ENCODE measurements around the gene CTNNA3.

- TF ChIP-seq, protein P1, sequence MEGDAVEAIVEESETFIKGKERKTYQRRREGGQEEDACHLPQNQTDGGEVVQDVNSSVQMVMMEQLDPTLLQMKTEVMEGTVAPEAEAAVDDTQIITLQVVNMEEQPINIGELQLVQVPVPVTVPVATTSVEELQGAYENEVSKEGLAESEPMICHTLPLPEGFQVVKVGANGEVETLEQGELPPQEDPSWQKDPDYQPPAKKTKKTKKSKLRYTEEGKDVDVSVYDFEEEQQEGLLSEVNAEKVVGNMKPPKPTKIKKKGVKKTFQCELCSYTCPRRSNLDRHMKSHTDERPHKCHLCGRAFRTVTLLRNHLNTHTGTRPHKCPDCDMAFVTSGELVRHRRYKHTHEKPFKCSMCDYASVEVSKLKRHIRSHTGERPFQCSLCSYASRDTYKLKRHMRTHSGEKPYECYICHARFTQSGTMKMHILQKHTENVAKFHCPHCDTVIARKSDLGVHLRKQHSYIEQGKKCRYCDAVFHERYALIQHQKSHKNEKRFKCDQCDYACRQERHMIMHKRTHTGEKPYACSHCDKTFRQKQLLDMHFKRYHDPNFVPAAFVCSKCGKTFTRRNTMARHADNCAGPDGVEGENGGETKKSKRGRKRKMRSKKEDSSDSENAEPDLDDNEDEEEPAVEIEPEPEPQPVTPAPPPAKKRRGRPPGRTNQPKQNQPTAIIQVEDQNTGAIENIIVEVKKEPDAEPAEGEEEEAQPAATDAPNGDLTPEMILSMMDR (IDR thresholded peaks at IDR 0.05; ENCODE audit: insufficient read depth, low read length, poor library complexity, severe bottlenecking), result no peak
- no peak for TF ChIP-seq EZH2phosphoT487 (conservative IDR thresholded peaks at IDR 0.05; ENCODE audit: low read length)
Measured at GRCh38 chr10:65940816-65941662, 1755.0 kb downstream of the CTNNA3 start.
